22Rv1 (cell line): ENCODE measurements around the gene LMO7.

Experiments
- ZFX ChIP-seq: fragments of 450-650 bp; IDR thresholded peaks from 2 replicates; pipeline ENCODE4 v1.6.1; 2017; ENCODE audit warnings: antibody characterized with exemption, borderline replicate concordance
- TF ChIP-seq, protein P1 (sequence below): fragments of 450-650 bp; IDR thresholded peaks from 2 replicates; pipeline ENCODE4 v1.5.1; 2017; ENCODE audit warnings: mild to moderate bottlenecking

DNA sequence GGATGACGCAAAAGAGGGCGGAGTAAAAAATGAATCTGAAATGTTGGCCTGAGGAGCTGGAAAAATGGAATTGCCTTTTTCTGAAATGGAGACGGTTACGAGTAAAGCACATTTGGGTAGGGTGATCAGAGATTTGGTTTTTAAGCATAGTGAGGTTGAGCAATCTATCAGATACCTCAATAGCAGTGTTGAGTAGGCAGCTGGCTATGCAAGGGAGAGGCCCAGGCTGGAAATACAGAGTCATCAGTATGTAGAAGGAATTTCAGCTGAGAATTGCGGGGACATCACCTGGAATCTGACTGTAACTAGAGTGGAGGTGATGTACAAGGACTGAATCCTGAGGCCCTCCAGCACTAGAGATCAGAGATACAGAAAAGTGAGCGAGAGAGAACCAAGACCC lies 224.8 kb downstream of the LMO7 start:
- TF ChIP-seq, protein P1, sequence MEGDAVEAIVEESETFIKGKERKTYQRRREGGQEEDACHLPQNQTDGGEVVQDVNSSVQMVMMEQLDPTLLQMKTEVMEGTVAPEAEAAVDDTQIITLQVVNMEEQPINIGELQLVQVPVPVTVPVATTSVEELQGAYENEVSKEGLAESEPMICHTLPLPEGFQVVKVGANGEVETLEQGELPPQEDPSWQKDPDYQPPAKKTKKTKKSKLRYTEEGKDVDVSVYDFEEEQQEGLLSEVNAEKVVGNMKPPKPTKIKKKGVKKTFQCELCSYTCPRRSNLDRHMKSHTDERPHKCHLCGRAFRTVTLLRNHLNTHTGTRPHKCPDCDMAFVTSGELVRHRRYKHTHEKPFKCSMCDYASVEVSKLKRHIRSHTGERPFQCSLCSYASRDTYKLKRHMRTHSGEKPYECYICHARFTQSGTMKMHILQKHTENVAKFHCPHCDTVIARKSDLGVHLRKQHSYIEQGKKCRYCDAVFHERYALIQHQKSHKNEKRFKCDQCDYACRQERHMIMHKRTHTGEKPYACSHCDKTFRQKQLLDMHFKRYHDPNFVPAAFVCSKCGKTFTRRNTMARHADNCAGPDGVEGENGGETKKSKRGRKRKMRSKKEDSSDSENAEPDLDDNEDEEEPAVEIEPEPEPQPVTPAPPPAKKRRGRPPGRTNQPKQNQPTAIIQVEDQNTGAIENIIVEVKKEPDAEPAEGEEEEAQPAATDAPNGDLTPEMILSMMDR: no peak
- TF ChIP-seq ZFX: no peak
